ENCODE results near the gene SMIM1. TPM values are rescaled to one million over a fixed set of nuclear protein-coding genes. Genes with fewer than 3 reads are reported as not detected.
"Not testable (repeated sequence)": the region's sequence is repeated elsewhere in the genome, so short reads cannot be mapped to it uniquely, and the experiment has no call there.

Gene SMIM1
- total RNA-seq, 2 experiments from 2014 or later: 3.8 to 4.3 TPM

DNA sequence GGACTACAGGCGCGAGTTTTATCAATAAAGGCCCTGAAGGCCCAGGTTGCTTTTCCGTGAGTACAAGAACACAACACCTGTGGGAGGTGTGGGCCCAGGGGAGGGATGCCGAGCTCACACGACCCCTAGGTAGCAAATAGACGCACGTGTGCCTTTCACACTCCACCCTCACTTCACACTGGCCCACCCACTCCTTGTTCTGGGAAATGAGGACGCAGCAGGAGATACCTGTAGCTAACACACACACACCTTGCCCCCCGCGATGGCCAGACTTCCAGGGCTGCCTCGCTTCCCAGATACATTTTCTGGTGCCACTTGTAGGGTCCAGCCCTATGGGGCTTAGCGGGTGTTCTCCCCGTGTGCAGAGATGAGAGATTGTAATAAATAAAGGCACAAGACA, 24.6 kb upstream of the SMIM1 start:
- no peak overlapping the region for H3K4me3 ChIP-seq (ENCODE audit: low read depth, low read length, poor library complexity, severe bottlenecking)
- BruUV-seq (replicated peaks): no TSS peak
- ChIA-PET CTCF (ENCODE audit: unreplicated experiment) (no interaction called here), POLR2A (no interaction called here)
- H3K79me2 ChIP-seq (ENCODE audit: insufficient read depth, low read depth, low read length): no peaks in the 10 kb centered on the region
- no peak for DNase-seq (ENCODE audit: low spot score)
- H3K27ac ChIP-seq (ENCODE audit: low read depth, low read length, poor library complexity, severe bottlenecking): no peak overlapping the region
- H3K4me2 ChIP-seq (ENCODE audit: low read length): peak overlapping the region; percentile 48
- TF ChIP-seq, protein P1, sequence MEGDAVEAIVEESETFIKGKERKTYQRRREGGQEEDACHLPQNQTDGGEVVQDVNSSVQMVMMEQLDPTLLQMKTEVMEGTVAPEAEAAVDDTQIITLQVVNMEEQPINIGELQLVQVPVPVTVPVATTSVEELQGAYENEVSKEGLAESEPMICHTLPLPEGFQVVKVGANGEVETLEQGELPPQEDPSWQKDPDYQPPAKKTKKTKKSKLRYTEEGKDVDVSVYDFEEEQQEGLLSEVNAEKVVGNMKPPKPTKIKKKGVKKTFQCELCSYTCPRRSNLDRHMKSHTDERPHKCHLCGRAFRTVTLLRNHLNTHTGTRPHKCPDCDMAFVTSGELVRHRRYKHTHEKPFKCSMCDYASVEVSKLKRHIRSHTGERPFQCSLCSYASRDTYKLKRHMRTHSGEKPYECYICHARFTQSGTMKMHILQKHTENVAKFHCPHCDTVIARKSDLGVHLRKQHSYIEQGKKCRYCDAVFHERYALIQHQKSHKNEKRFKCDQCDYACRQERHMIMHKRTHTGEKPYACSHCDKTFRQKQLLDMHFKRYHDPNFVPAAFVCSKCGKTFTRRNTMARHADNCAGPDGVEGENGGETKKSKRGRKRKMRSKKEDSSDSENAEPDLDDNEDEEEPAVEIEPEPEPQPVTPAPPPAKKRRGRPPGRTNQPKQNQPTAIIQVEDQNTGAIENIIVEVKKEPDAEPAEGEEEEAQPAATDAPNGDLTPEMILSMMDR (conservative IDR thresholded peaks at IDR 0.05; ENCODE audit: low read length): no peak
- no peak for TF ChIP-seq EZH2phosphoT487 (IDR thresholded peaks at IDR 0.05; ENCODE audit: borderline replicate concordance, low read depth, low read length)
- intact Hi-C loops (cut with micrococcal nuclease; ENCODE audit: unreplicated experiment): no loop called here
- H3K36me3 ChIP-seq (ENCODE audit: insufficient read depth, low read length): no peaks in the 10 kb centered on the region
- H3K4me1 ChIP-seq (ENCODE audit: insufficient read depth, low read length, poor library complexity, severe bottlenecking): no peaks in the 10 kb centered on the region
- H2AFZ ChIP-seq (ENCODE audit: low read length): no peak overlapping the region
- H3K9me3 ChIP-seq (ENCODE audit: low read length): no peaks in the 10 kb centered on the region
- H4K20me1 ChIP-seq (ENCODE audit: insufficient read depth, low read length): no peaks in the 10 kb centered on the region
- no peaks in the 10 kb centered on the region for H3K9me2 ChIP-seq (ENCODE audit: insufficient read depth, low read length)

DNA sequence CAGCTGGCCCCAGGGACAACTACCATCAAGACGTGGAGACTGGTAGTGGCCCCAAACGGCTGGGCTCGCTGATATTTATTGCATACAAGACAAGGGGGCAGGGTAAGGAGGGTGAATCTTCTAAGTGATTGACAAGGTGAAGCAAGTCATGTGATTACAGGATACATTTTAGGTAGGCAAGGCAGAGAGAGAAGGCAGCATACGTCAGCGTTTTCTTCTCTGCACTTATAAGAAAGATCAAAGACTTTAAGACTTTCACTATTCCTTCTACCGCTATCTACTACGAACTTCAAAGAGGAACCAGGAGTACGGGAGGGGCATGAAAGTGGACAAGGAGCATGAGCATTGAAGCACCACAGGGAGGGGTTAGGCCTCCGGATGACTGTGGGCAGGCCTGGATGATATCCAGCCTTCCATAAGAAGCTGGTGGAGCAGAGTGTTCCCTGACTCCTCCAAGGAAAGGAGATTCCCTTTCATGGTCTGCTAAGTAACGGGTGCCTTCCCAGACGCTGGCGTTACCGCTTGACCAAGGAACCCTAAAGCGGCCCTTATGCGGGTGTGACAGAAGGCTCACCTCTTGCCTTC, 24.1 kb upstream of the SMIM1 start:
- H3K9me3 ChIP-seq (ENCODE audit: low read length); H3K79me2 ChIP-seq (ENCODE audit: insufficient read depth, low read depth, low read length); BruUV-seq (replicated peaks); DNase-seq (ENCODE audit: low spot score); CTCF ChIA-PET (ENCODE audit: unreplicated experiment); H3K4me2 ChIP-seq (ENCODE audit: low read length); H2AFZ ChIP-seq (ENCODE audit: low read length); H3K9me2 ChIP-seq (ENCODE audit: insufficient read depth, low read length); H3K36me3 ChIP-seq (ENCODE audit: insufficient read depth, low read length); POLR2A ChIA-PET; H4K20me1 ChIP-seq (ENCODE audit: insufficient read depth, low read length); intact Hi-C loops (cut with micrococcal nuclease; ENCODE audit: unreplicated experiment); H3K4me1 ChIP-seq (ENCODE audit: insufficient read depth, low read length, poor library complexity, severe bottlenecking); H3K27ac ChIP-seq (ENCODE audit: low read depth, low read length, poor library complexity, severe bottlenecking); H3K4me3 ChIP-seq (ENCODE audit: low read depth, low read length, poor library complexity, severe bottlenecking): not testable (repeated sequence)

DNA sequence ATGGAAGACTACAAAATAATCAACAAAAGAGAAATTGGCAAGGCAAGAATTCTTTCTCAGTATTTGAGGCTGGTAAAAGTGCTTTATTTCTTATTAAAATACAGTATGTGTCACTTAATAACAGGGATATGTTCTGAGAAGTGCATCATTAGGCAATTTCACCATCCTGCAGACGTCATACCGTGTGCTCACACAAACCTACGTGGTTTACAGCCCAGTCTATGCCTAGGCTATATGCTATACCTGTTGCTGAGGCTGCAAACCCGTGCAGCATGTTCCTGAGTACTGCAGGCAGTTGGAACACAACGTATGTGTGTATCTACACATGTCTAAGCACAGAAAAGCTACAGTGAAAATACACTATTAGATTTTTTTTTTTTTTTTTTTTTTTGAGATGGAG, 23.0 kb upstream of the SMIM1 start:
- H3K4me1 ChIP-seq (ENCODE audit: insufficient read depth, low read length, poor library complexity, severe bottlenecking): no peaks in the 10 kb centered on the region
- no peaks in the 10 kb centered on the region for H3K79me2 ChIP-seq (ENCODE audit: insufficient read depth, low read depth, low read length)
- TF ChIP-seq, protein P1 (conservative IDR thresholded peaks at IDR 0.05; ENCODE audit: low read length): no peak
- no peak for TF ChIP-seq EZH2phosphoT487 (IDR thresholded peaks at IDR 0.05; ENCODE audit: borderline replicate concordance, low read depth, low read length)
- ChIA-PET CTCF (ENCODE audit: unreplicated experiment) (interaction anchor here (0.6 kb wide), 1 partner anchor 716 kb away, joined by 3 read pairs; no protein-coding TSS in a partner anchor), POLR2A (no interaction called here)
- no peak overlapping the region for H3K27ac ChIP-seq (ENCODE audit: low read depth, low read length, poor library complexity, severe bottlenecking)
- DNase-seq (ENCODE audit: low spot score): no peak
- H2AFZ ChIP-seq (ENCODE audit: low read length): no peak overlapping the region
- no peaks in the 10 kb centered on the region for H3K9me2 ChIP-seq (ENCODE audit: insufficient read depth, low read length)
- no peak overlapping the region for H3K4me2 ChIP-seq (ENCODE audit: low read length)
- H3K36me3 ChIP-seq (ENCODE audit: insufficient read depth, low read length): no peaks in the 10 kb centered on the region
- no peaks in the 10 kb centered on the region for H4K20me1 ChIP-seq (ENCODE audit: insufficient read depth, low read length)
- intact Hi-C loops (cut with micrococcal nuclease; ENCODE audit: unreplicated experiment): no loop called here
- H3K9me3 ChIP-seq (ENCODE audit: low read length): no peaks in the 10 kb centered on the region
- BruUV-seq (replicated peaks): no TSS peak
- H3K4me3 ChIP-seq (ENCODE audit: low read depth, low read length, poor library complexity, severe bottlenecking): no peak overlapping the region

All from OCI-LY7 (cell line).